PC-9 (cell line): Measurements from ENCODE around the gene NPL.

Experiments used
- EZH2 ChIP-seq: fragments of 200-600 bp; sonication (generic); IDR thresholded peaks from 2 replicates; pipeline ENCODE4 v1.8.0; 2017; ENCODE audit warnings: antibody characterized with exemption, low read depth
- TF ChIP-seq, protein P1 (sequence below): fragments of 200-600 bp; sonication (generic); conservative IDR thresholded peaks from 2 replicates; pipeline ENCODE4 v1.6.1; 2017; ENCODE audit warnings: mixed run types, antibody characterized with exemption, mild to moderate bottlenecking, moderate library complexity

DNA sequence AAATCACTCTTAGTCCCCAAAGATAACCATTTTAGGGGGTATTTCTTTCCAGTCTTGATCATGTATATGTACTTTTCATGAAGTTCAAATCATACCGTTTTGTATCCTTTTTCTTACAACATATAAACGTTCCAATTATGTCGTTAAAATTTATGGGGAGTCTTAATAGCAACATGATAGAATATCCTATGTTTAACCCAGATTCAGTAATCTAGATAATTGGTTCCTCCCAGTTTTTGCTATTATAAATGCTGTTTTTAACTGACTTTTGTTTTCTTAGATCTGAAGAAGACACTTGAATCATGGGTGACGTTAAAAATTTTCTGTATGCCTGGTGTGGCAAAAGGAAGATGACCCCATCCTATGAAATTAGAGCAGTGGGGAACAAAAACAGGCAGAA is 52.7 kb downstream of the NPL start:
- TF ChIP-seq, protein P1, sequence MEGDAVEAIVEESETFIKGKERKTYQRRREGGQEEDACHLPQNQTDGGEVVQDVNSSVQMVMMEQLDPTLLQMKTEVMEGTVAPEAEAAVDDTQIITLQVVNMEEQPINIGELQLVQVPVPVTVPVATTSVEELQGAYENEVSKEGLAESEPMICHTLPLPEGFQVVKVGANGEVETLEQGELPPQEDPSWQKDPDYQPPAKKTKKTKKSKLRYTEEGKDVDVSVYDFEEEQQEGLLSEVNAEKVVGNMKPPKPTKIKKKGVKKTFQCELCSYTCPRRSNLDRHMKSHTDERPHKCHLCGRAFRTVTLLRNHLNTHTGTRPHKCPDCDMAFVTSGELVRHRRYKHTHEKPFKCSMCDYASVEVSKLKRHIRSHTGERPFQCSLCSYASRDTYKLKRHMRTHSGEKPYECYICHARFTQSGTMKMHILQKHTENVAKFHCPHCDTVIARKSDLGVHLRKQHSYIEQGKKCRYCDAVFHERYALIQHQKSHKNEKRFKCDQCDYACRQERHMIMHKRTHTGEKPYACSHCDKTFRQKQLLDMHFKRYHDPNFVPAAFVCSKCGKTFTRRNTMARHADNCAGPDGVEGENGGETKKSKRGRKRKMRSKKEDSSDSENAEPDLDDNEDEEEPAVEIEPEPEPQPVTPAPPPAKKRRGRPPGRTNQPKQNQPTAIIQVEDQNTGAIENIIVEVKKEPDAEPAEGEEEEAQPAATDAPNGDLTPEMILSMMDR: no peak
- no peak for TF ChIP-seq EZH2
